Endothelial cell of umbilical vein (primary cell): ENCODE results near the gene ZRANB1.

Experiments used
- TF ChIP-seq, protein P1 (sequence below), 2 donors: IDR thresholded peaks; 1 replicate in 1 of 2; 2 replicates in 1 of 2; pipeline ENCODE4 v1.5.1; 2011; ENCODE audit warnings: low read length in 2 of 2, mild to moderate bottlenecking in 2 of 2, moderate library complexity in 2 of 2, control low read depth in 1 of 2, inconsistent platforms in 1 of 2, low read depth in 1 of 2; ENCODE audit not compliant: insufficient read depth in 1 of 2; ENCODE audit errors: extremely low read depth in 1 of 2
- TF ChIP-seq, protein P2 (sequence below): IDR thresholded peaks from 2 replicates; pipeline ENCODE4 v1.6.1; 2011; ENCODE audit not compliant: insufficient read depth, insufficient read length

- TF ChIP-seq, protein P1, sequence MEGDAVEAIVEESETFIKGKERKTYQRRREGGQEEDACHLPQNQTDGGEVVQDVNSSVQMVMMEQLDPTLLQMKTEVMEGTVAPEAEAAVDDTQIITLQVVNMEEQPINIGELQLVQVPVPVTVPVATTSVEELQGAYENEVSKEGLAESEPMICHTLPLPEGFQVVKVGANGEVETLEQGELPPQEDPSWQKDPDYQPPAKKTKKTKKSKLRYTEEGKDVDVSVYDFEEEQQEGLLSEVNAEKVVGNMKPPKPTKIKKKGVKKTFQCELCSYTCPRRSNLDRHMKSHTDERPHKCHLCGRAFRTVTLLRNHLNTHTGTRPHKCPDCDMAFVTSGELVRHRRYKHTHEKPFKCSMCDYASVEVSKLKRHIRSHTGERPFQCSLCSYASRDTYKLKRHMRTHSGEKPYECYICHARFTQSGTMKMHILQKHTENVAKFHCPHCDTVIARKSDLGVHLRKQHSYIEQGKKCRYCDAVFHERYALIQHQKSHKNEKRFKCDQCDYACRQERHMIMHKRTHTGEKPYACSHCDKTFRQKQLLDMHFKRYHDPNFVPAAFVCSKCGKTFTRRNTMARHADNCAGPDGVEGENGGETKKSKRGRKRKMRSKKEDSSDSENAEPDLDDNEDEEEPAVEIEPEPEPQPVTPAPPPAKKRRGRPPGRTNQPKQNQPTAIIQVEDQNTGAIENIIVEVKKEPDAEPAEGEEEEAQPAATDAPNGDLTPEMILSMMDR (IDR thresholded peaks at IDR 0.05; ENCODE audit: extremely low read depth in 1 of 2, insufficient read depth in 1 of 2, low read depth in 1 of 2, low read length in 2 of 2) = no peak
- TF ChIP-seq, protein P2, sequence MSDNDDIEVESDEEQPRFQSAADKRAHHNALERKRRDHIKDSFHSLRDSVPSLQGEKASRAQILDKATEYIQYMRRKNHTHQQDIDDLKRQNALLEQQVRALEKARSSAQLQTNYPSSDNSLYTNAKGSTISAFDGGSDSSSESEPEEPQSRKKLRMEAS = no peak
Observed at GRCh38 chr10:124946945-124947344, 5.0 kb downstream of the ZRANB1 start.
